GM18858 (cell line): ENCODE results near the gene AGAP2.

Experiments
- ATAC-seq: cut with Tn5 transposase; IDR thresholded peaks from one replicate; pipeline ENCODE4 v1.9.1; 2021; ENCODE audit not compliant: unreplicated experiment

AGAP2 gene

DNA sequence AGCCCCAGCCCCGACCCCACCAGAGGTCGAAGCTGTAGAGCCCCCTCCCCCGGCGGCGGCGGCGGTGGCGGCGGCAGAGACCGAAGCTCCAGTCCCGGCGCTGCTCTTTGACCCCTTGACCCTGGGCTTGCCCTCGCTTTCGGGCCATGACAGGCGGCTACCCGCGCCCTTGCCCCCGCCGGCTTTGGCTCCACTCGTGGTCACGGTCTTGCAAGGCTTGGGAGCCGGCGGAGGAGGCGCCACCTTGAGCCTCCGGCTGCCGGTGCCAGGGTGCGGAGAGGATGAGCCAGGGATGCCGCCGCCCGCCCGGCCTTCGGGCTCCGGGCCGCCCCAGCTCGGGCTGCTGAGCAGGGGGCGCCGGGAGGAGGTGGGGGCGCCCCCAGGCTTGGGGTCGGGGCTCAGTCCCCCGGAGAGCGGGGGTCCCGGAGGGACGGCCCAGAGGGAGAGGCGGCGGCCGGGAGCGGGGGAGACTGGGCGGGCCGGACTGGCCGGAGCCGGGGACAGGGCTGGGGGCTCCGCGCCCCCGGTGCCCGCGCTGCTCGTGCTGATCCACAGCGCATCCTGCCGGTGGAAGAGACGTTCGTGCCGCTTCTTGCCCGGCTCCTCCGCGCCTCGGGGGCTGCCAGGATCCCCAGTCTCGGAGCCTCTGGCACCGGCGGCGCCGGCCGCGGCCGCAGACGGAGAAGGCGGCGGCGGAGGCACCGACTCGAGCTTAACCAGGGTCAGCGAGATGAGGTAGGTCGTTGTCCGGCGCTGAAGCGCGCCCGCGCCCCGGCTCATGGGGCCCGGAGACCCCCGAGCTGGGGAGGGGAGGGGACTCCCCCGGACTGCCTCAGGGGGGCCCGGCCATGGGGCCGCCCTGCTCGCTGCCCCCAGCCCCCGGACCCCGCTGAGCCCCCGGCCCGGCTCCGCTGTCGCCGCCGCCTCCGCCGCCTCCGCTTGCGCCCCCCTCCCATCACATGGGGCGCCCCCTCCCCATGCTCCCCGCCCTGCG lies 778 bp downstream of the AGAP2 start:
- no peak for ATAC-seq

DNA sequence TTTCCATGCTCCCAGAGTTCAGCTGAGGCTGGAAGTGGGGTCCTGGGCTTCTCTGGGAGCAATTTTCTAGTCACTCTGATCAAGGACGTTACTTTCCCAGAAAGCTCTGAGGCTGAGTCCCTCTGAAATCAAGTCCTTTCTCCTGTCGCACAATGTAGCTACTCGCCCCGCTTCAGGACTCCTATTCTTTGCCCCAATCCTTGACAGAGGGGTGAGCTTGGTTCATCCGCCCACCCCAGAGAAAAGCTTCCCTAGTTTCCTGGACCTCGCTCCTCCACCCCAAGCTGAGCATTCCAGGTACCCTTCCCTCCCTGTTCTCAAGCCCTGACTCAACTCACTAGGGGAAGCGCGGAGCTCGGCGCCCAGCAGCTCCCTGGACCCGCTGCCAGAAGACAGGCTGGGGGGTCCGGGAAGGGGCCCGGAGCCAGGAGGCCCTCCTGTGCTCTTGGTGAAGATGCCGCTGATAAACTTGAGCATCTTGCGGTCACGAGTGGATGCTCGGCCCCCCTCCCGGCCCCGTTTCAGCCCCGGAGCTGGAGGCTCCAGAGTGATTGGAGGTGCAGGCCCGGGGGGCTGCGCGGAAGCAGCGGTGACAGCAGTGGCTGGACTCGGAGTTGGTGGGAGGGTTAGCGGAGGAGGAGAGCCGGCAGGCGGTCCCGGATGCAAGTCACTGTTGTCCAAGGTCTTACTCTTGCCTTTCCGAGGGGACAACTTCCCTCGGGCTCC lies 1.6 kb downstream of the AGAP2 start:
- ATAC-seq: no peak

GRCh38 chr12:57735952-57736740 lies 2.4 kb downstream of the AGAP2 start:
- no peak for ATAC-seq

DNA sequence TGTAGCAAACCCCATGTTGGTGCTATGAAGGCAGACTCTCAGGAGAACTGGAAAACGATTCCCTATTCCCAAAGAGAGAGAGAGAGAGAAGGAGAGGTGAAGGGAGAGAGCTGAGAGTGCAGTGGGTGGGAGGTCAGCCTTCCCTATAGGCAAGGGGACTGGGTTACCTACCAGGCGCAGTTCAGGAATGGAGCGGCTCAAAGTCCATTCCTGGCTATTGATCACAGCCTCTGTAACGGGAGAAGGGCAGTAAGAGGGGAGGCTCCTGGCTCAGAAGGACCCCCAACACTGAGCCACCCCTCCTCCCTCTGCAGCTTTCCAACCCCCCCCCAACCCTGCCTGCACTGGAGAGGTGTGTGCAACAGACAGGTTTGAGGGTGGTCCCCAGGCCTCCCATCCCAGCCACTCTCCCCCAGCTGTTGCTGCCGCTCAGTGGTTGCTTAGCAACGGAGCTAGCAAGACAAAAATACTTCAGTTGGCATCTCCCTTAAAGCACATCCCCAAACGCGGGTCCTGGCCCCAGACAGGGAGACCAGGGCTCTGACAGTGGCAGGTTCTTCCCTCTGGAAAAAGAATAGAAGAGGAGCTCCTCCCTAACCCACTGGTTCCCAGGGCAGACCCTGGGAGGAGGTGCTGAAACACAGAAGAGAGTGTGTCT lies 3.2 kb downstream of the AGAP2 start:
- no peak for ATAC-seq

- ATAC-seq: no peak
Observed at GRCh38 chr12:57734591-57734990, 4.0 kb downstream of the AGAP2 start.

- ATAC-seq: no peak
Observed at GRCh38 chr12:57733928-57734327, 4.6 kb downstream of the AGAP2 start.

GRCh38 chr12:57732726-57733593 lies 5.6 kb downstream of the AGAP2 start:
- no peak for ATAC-seq

DNA sequence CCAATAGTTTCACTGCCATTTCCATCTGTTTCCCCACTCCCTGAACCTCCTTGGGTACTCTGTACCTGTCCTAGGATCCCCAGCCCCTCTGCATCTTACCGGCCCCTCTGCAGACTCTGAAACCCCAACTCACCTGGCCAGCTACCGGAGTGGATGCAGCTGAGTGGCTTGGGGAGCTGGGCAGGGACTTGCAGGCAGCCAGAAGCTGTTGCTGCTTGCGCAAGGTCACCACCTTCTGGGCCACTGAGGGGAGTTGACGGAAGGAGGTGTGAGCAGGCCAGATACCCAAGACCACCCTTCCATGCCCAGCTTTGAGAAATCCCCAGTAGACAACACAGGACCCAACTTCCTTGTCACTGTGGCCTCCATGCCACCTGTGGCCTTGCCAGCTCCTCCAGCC lies 6.3 kb downstream of the AGAP2 start:
- ATAC-seq: no peak

GRCh38 chr12:57731411-57732080 lies 7.0 kb downstream of the AGAP2 start:
- no peak for ATAC-seq

DNA sequence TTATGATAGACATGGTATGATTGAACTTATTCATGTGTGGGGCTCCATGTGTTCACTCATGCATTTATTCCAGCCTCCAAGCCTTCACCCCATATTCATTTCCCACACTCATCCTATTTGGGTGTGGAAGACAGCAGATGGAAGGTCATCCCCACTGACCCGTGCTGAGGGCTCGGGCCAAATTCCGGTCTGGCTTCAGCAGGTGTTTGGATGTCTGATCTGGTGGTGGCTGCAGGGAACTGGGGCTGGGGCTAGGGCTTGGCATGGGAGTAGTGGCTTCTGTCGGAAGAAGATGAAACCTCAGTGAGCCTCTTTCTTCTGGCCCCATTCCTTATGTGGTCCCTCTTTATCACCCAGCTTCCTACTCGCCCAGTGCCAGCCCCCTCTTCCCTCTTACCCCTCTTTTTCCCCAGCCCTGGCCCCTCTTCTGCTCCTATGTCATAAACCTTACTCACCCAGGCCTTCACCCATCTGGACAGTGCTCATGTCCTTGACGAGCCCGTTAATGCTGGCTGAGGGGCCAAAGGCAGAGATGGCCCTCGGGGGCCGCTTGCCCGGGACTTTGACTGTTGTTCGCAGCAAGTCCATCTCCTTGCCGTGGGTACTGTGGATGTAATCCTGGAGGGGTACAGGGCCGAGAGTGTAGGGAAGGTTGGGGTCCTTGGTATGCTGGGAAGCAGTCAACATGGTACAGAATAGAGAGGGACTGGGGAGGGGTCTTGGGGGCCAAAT lies 8.0 kb downstream of the AGAP2 start:
- no peak for ATAC-seq

DNA sequence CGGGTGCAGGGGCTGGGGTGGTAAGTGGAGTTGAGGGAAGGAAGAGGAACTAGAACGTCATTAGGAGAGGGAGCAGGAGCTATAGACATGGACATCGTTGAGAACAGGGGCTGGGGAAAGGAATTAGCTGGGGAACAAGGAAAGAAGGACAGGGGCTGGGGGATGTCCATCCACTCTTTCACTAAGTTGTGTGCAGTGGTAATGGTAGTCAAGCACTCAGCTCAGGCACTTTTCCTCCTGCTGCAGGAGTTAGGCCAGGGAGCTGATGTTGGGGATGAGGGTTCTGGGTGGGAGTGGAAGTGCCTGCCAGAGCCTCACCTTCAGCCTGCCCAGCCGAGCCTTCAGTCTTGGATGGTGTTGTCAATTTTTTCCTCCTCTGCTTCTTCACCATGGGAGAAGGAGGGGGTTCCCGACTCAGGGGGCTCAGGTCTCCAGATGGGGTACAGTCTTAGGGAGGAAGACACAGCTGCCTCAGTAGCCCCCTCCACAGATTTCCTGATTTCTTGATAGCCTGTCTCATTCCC lies 9.2 kb downstream of the AGAP2 start:
- no peak for ATAC-seq

DNA sequence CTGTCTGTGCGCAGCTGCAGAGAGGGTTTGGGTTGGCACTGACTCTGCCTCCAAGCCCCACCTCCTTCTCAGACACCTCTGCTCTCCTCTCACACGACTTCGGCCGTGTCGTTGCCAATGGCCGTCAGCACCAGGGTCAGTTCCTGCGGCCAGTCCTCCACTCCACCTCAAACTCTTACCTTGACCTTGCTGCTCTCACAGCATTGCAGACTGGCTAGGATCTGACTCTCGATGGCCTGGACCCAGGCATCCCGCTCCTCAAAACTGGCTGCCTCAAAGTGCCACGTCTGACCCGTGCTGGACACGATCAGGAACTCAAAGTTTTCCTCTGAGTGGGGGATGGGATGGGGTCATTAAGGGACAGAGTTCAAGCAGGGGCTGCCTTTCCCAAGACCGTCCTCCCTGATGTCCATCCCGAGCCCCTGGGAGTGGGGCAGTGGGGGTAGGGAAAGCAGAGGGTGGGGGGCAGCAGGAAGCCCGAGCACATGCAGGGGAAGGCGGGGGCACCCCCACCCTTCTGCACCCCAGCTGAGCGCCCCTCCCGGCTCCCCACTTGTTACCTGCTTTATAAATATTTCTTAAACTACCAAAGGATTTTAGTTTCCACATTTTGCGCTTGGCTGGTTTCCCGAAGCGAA lies 10.7 kb downstream of the AGAP2 start:
- ATAC-seq: no peak

DNA sequence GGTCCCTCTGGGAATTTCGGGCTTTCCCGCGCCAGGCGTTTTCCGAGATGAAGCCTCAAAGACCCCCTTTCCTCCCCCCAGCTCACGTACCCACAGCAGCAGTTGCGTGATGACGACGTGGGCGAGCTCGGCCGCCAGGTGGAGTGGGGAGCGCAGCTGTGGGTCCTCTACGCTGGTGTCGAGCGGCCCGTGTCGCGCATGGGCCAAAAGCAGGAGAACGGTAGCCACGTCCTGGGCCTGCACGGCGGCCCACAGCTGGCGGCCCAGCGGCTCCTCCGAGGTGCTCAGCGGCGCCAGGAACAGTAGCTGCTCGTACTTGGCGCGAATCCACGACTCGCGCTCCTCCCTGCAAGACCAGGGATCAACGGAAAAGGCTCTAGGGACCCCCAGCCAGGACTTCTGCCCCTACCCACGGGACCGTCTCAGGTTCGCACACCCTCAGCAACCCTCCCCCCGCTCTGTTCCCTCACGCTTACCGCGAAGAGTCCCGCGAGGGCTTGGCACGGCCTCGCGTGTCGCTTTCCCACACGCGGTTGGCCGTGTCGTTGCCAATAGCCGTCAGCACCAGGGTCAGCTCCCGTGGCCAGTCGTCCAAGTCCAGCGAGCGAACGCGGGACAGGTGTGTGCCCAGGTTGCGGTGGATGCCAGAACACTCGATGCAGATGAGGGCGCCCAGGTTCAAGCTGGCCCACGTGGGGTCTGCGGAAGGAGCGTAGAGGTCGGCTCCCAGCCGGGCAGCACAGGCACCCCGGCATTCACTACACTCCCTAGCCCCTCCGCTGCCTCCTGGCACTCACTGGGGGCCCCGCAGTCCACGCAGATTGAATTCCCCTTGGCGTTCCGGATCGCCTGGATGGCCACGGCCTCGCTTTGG lies 11.4 kb downstream of the AGAP2 start:
- ATAC-seq: no peak

DNA sequence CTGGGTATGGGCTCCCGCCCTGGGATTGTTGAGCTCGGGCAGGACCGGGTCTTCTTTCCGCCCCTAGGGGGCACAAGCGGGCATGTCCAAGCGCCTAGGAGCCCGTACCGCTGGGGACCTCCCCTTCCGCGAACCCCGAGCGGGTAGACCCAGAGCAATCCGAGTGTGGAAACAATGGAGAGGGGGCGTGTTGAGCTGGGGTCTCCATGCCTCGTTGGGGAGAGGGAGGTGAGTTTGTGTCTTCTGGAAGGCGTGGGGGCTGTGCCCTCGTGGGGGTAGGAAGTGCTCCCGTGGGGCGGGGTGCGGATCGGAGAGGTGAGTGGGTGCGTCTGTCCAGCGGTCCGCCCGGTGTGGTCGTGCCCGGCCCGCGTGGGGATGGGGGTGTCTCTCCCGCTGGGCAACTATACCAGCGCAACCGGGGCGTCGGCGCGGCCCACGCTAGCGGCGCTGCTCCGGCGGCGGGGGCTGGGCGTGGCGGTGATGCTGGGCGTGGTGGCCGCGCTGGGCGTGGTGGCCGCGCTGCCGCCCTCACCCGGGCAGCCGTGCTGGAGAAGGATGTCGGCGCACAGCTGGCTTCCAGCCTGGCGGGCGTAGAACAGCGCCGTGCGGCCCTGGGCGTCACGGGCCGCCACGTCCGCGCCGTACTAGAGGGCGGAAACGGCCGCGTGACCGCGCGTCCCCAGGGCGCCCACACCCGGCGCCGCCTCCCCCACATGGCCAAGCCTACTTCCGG lies 12.2 kb downstream of the AGAP2 start:
- no peak for ATAC-seq

DNA sequence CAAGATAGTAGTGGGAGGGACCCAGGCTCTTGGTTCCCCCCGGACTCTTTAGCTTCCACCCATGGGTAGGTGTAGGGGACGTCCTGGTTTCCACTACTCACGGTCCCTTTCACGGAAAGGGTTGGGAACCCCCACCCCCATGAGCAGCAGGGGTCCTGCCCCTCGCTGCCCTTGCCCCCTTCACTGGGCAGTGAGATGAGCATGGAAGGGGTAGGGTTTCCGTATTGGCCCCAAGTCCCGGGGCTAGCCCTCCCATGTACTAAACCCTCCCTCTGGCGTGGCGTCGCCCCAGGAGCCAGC lies 12.7 kb downstream of the AGAP2 start:
- ATAC-seq: no peak

DNA sequence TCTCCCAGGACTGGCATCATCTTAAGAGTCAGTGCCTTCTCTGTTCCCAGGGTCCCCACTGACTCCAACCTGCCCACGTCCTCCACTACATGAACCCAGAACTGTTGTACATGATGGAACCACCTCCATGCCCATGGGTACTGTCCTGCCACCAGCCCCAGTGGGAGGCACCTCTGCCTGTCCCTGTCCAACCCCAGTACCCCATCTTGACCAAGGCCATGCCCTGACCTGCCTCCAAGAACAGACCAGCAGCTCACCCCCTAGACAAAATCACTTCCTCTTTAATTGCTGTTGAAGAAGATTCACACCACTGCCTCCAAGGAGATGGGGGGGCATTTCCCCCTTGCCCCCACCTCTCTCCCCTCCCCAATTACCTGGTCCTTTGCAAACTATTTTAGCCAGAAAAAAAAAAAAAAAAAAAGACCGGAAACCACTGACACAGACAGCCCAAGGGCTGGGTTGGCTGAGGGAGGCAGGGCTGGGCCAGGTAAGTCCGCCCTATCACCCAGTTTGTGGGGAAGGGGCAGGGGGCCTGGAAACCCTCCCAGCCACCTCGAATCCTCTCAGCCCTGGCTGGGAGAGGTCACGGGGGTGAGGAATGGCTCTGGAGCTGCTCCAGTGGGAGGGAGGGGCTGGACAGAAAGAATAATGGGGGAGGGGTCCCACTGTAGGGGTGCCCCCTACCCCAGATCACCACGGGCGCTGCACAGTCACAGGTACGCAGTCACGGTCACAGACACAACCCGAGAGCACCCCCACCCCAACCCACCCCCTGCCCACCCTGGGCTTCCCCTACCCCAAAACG lies 13.4 kb downstream of the AGAP2 start:
- no peak for ATAC-seq
